OCI-LY1 (cell line): ENCODE measurements around the gene SPTB.
A peak's percentile ranks its signal among the peaks of the same experiment; 100 is the strongest.

Experiments used
- H2AFZ ChIP-seq: fragments of 200-600 bp; sonication (generic), shearing (Covaris generic); 2 replicates; pipeline ENCODE4 v1.6.0; 2014; ENCODE audit warnings: antibody characterized with exemption, mild to moderate bottlenecking, low read length
- H3F3A ChIP-seq: fragments of 200-600 bp; sonication (generic), shearing (Covaris generic); 2 replicates; pipeline ENCODE4 v1.6.0; 2014; ENCODE audit warnings: mild to moderate bottlenecking, antibody characterized with exemption, low read length, moderate library complexity; ENCODE audit not compliant: insufficient read depth
- H3K27ac ChIP-seq: fragments of 200-600 bp; sonication (generic); 2 replicates; pipeline ENCODE4 v1.5.1; 2014; ENCODE audit warnings: low read length, mixed run types, mild to moderate bottlenecking, low read depth; ENCODE audit not compliant: poor library complexity, severe bottlenecking
- H3K27me3 ChIP-seq: fragments of 200-600 bp; sonication (generic); 2 replicates; pipeline ENCODE4 v1.6.0; 2014; ENCODE audit warnings: antibody characterized with exemption, mild to moderate bottlenecking, low read length, moderate library complexity; ENCODE audit not compliant: insufficient read depth
- H3K36me3 ChIP-seq: fragments of 200-600 bp; sonication (generic); 2 replicates; pipeline ENCODE4 v1.6.1; 2014; ENCODE audit warnings: mild to moderate bottlenecking, antibody characterized with exemption, low read length, moderate library complexity, mixed read lengths; ENCODE audit not compliant: insufficient read depth
- H3K4me1 ChIP-seq: fragments of 200-600 bp; sonication (generic); 2 replicates; pipeline ENCODE4 v1.5.1; 2014; ENCODE audit warnings: mild to moderate bottlenecking, low read length, moderate library complexity; ENCODE audit not compliant: insufficient read depth, severe bottlenecking
- H3K4me2 ChIP-seq: fragments of 200-600 bp; sonication (generic), shearing (Covaris generic); 2 replicates; pipeline ENCODE4 v1.6.1; 2014; ENCODE audit warnings: low read length
- H3K4me3 ChIP-seq: fragments of 200-600 bp; sonication (generic); 2 replicates; pipeline ENCODE4 v1.5.1; 2014; ENCODE audit warnings: low read length, low read depth, mild to moderate bottlenecking, mixed read lengths; ENCODE audit not compliant: poor library complexity, severe bottlenecking
- H3K79me2 ChIP-seq: fragments of 200-600 bp; shearing (Covaris generic); 2 replicates; pipeline ENCODE4 v1.6.1; 2016; ENCODE audit warnings: mixed run types, low read length, mixed read lengths; ENCODE audit not compliant: insufficient read depth
- H3K9ac ChIP-seq: fragments of 200-600 bp; sonication (generic), shearing (Covaris generic); 2 replicates; pipeline ENCODE4 v1.6.1; 2014; ENCODE audit warnings: mild to moderate bottlenecking, low read length, mixed read lengths
- H3K9me2 ChIP-seq: fragments of 200-600 bp; sonication (generic), shearing (Covaris generic); 2 replicates; pipeline ENCODE4 v1.6.1; 2014; ENCODE audit warnings: low read depth, mild to moderate bottlenecking, low read length, mixed read lengths
- H3K9me3 ChIP-seq: fragments of 200-600 bp; shearing (Covaris generic); 2 replicates; pipeline ENCODE4 v1.6.1; 2014; ENCODE audit warnings: low read length, mixed read lengths
- H4K20me1 ChIP-seq: fragments of 200-600 bp; sonication (generic), shearing (Covaris generic); 2 replicates; pipeline ENCODE4 v1.6.0; 2016; ENCODE audit warnings: mild to moderate bottlenecking, low read length; ENCODE audit not compliant: insufficient read depth
- EZH2 ChIP-seq: fragments of 200-600 bp; sonication (generic), shearing (Covaris generic); IDR thresholded peaks from 2 replicates; pipeline ENCODE4 v1.8.0; 2017; ENCODE audit warnings: borderline replicate concordance, mixed run types, mild to moderate bottlenecking, antibody characterized with exemption, low read length, moderate library complexity, mixed read lengths
- TF ChIP-seq, protein P1 (sequence below): fragments of 200-600 bp; sonication (generic), shearing (Covaris generic); IDR thresholded peaks from 2 replicates; pipeline ENCODE4 v1.5.1; 2017; ENCODE audit warnings: mild to moderate bottlenecking, antibody characterized with exemption, low read length, moderate library complexity, mixed read lengths

Gene SPTB

DNA sequence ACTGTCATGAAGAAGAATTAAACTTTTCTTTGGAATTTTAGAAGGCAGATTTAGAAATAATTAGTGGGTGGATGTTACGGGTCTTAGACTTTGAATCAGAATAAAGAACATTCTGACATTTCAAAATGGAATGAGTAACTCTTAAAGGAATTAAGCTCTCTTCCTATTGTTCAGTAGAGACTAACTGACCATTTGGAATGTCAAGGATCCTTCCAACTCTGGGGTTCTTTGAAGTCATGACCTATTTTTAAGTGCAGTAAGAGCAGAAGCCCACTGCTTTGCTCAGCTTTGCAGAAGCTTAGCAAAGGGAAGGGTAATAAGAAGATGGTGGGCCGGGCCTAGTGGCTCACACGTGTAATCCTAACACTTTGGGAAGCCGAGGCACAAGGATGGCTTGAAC lies 38.5 kb upstream of the SPTB start:
- no peak overlapping the region for H3K9ac ChIP-seq
- no peak for TF ChIP-seq EZH2
- TF ChIP-seq, protein P1, sequence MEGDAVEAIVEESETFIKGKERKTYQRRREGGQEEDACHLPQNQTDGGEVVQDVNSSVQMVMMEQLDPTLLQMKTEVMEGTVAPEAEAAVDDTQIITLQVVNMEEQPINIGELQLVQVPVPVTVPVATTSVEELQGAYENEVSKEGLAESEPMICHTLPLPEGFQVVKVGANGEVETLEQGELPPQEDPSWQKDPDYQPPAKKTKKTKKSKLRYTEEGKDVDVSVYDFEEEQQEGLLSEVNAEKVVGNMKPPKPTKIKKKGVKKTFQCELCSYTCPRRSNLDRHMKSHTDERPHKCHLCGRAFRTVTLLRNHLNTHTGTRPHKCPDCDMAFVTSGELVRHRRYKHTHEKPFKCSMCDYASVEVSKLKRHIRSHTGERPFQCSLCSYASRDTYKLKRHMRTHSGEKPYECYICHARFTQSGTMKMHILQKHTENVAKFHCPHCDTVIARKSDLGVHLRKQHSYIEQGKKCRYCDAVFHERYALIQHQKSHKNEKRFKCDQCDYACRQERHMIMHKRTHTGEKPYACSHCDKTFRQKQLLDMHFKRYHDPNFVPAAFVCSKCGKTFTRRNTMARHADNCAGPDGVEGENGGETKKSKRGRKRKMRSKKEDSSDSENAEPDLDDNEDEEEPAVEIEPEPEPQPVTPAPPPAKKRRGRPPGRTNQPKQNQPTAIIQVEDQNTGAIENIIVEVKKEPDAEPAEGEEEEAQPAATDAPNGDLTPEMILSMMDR: no peak
- H3K4me1 ChIP-seq: peaks cover 19% of the 10 kb centered on the region
- H2AFZ ChIP-seq: no peak overlapping the region
- peaks cover 64% of the 10 kb centered on the region for H3K79me2 ChIP-seq
- no peaks in the 10 kb centered on the region for H4K20me1 ChIP-seq
- H3K27me3 ChIP-seq: no peaks in the 10 kb centered on the region
- H3K36me3 ChIP-seq: peaks cover 34% of the 10 kb centered on the region
- H3K27ac ChIP-seq: no peak overlapping the region
- H3K4me2 ChIP-seq: no peak overlapping the region
- no peaks in the 10 kb centered on the region for H3K9me2 ChIP-seq
- H3F3A ChIP-seq: no peaks in the 10 kb centered on the region
- no peaks in the 10 kb centered on the region for H3K9me3 ChIP-seq
- H3K4me3 ChIP-seq: no peak overlapping the region

DNA sequence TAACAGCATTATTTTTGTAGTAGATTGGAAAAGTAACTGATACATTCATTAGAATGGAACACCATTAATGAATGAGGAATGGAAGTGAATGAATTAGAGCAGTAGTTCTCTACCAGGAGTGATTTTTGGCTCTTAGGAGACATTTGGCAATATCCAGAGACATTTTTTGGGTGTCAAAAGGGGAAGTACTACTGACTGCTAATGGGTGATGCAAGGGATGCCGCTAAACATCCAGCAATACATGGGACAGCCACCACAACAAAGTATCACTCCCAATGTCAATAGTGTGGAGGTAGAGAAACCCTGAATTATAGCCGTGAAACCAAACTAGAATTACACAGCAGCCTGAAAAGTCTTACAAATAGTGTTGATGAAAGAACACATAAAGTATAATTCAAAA lies 36.1 kb upstream of the SPTB start:
- H3K27ac ChIP-seq: no peak overlapping the region
- TF ChIP-seq EZH2: no peak
- TF ChIP-seq, protein P1: no peak
- no peak overlapping the region for H2AFZ ChIP-seq
- no peaks in the 10 kb centered on the region for H3F3A ChIP-seq
- H4K20me1 ChIP-seq: no peaks in the 10 kb centered on the region
- H3K9me2 ChIP-seq: no peaks in the 10 kb centered on the region
- peak overlapping the region; percentile 91 for H3K4me3 ChIP-seq
- H3K9ac ChIP-seq: no peak overlapping the region
- H3K36me3 ChIP-seq: peaks cover 33% of the 10 kb centered on the region
- peaks cover 19% of the 10 kb centered on the region for H3K4me1 ChIP-seq
- H3K27me3 ChIP-seq: no peaks in the 10 kb centered on the region
- no peaks in the 10 kb centered on the region for H3K9me3 ChIP-seq
- peak overlapping the region; percentile 76 for H3K4me2 ChIP-seq
- peaks cover 54% of the 10 kb centered on the region for H3K79me2 ChIP-seq

DNA sequence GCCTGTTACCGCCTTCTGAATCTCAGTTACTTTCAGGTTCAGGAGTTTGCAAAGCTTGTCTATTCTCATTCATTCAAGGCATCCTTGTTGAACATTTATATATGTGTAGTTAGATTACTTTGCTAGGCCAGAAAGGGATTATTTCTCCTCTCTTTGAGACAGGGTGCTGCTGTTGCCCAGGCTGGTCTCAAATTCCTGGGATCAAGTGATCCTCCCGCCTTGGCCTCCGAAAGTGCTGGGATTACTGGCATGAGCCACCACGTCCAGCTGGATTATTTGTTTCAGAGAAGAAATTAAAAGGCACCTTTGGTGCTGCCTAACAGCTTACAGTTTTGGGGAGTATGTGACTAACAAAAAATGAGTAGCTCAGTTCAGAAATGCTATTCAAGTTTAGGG lies 35.3 kb upstream of the SPTB start:
- Histone ChIP-seq H3K79me2 (peaks cover 50% of the 10 kb centered on the region), H3K27me3 (no peaks in the 10 kb centered on the region), H3K9me2 (no peaks in the 10 kb centered on the region), H3K36me3 (peaks cover 27% of the 10 kb centered on the region), H3K4me1 (peaks cover 19% of the 10 kb centered on the region), H3K9me3 (no peaks in the 10 kb centered on the region), H3K4me2 (peak overlapping the region; percentile 76), H3K4me3 (peak overlapping the region; percentile 91), H2AFZ (no peak overlapping the region), H4K20me1 (no peaks in the 10 kb centered on the region), H3F3A (no peaks in the 10 kb centered on the region), H3K27ac (peak overlapping the region; percentile 63), H3K9ac (peak overlapping the region; percentile 96)
- no peak for TF ChIP-seq EZH2
- TF ChIP-seq, protein P1: no peak
